ENCODE data around the gene USP9X. TPM values are rescaled to one million over a fixed set of nuclear protein-coding genes. Genes with fewer than 3 reads are reported as not detected.

The USP9X gene
- total and polyA plus RNA-seq, 2 of the 8 experiments (the other 6 are each of a cell fraction or from before 2014, with no cell fraction given) = 79.2 to 300 TPM

DNA sequence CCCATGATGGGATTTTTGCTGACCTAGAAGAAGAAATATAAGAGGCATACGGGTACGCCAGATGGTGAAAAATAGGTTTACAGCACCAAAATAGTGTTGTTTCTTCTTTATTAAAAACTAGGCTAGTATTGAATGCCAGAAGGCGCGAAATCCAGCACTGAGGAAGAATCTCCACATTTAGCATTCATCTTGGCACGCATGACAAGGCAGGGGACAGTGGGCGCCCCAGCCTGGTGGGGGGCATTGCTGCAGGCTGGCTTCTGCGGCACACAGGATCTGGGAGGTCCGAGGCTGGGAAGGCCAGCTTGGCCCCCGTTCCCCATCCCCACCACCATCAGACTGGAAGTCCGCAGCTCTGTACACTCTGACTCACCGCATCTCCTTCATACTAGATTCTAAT is 173.0 kb downstream of the USP9X start:
- H3K4me1 ChIP-seq (replicated peaks in 1 of 4; ENCODE audit: control insufficient read depth in 3 of 4, insufficient read depth in 4 of 4, low read length in 3 of 4) = no peaks in the 10 kb centered on the region; a peak in 2 of 7 replicates
- DNase-seq (ENCODE audit: low read depth in 1 of 2, low spot score in 2 of 2) (no peak), FAIRE-seq (no peak)
- no peak overlapping the region for H4K91ac ChIP-seq (replicated peaks; ENCODE audit: insufficient read length, low read length)
- H3K27ac ChIP-seq (ENCODE audit: low read depth, low read length) = no peak overlapping the region
- no peak overlapping the region for H2BK5ac ChIP-seq (ENCODE audit: low read depth, low read length)
- H3K79me2 ChIP-seq (ENCODE audit: control insufficient read depth in 1 of 2, insufficient read depth in 2 of 2, low read length in 2 of 2) = no peaks in the 10 kb centered on the region
- H2BK20ac ChIP-seq (ENCODE audit: low read length) = no peak overlapping the region
- H3K23me2 ChIP-seq (ENCODE audit: low read depth, low read length) = peaks cover 3% of the 10 kb centered on the region; the same call in 1 of the 2 replicates
- H2BK120ac ChIP-seq (replicated peaks; ENCODE audit: low read depth, low read length) = no peak overlapping the region
- H4K8ac ChIP-seq (ENCODE audit: extremely low read depth, insufficient read depth, low read length) = no peak overlapping the region
- no peak overlapping the region for H4K5ac ChIP-seq (ENCODE audit: insufficient read length, low read depth, low read length)
- no peaks in the 10 kb centered on the region for H4K20me1 ChIP-seq (replicated peaks in 1 of 2; ENCODE audit: control insufficient read depth in 1 of 2, insufficient read depth in 2 of 2, low read length in 2 of 2)
- H2AK5ac ChIP-seq (ENCODE audit: low read depth, low read length) = no peak overlapping the region
- ChIA-PET CTCF (ENCODE audit: partially characterized antibody) (interaction anchor here (0.7 to 1.3 kb wide), 2 partner anchors 9 to 31 kb away, joined by 3 read pairs; no protein-coding TSS in a partner anchor), POLR2A (ENCODE audit: partially characterized antibody) (no interaction called here)
- H2AFZ ChIP-seq (ENCODE audit: low read length) = no peak overlapping the region
- no peaks in the 10 kb centered on the region for H3K79me1 ChIP-seq (ENCODE audit: low read depth, low read length)
- peaks cover 0 to 2% (median under 1%) of the 10 kb centered on the region in 4 experiments; a peak in 1 of 7 replicates for H3K27me3 ChIP-seq (replicated peaks in 1 of 4; ENCODE audit: control insufficient read depth in 3 of 4, extremely low read depth in 1 of 4, insufficient read depth in 3 of 4, low read length in 3 of 4)
- H3K56ac ChIP-seq (replicated peaks; ENCODE audit: insufficient read length, low read depth, low read length) = no peak overlapping the region
- no peak overlapping the region for H3K4me3 ChIP-seq (ENCODE audit: extremely low read depth in 1 of 4, insufficient read depth in 2 of 4, low read depth in 3 of 4, low read length in 4 of 4)
- 91% methylated on average over 6 of the region's 11 CpGs; no CpG with 5 or more reads in 1 of the 2 experiments for WGBS, 2 experiments (ENCODE audit: extremely low coverage in 1 of 2, insufficient coverage in 1 of 2, insufficient read length in 1 of 2, insufficient replicate concordance in 2 of 2, low coverage in 1 of 2, low lambda C conversion rate in 2 of 2, missing lambda C conversion rate in 1 of 2)
- H3K14ac ChIP-seq (ENCODE audit: insufficient read length) = no peak overlapping the region
- no peak overlapping the region for H3K18ac ChIP-seq (ENCODE audit: extremely low read depth, low read length)
- H3K23ac ChIP-seq (ENCODE audit: insufficient read length) = no peak overlapping the region
- no peak overlapping the region for H3K4me2 ChIP-seq (ENCODE audit: insufficient read depth in 1 of 2, low read depth in 2 of 2, low read length in 2 of 2)
- H2BK15ac ChIP-seq (ENCODE audit: low read length) = no peak overlapping the region
- no peaks in the 10 kb centered on the region for H3K36me3 ChIP-seq (ENCODE audit: control insufficient read depth in 2 of 4, insufficient read depth in 4 of 4, low read length in 3 of 4)
- H2BK12ac ChIP-seq (ENCODE audit: low read depth, low read length) = no peak overlapping the region
- no peak overlapping the region for H3K9ac ChIP-seq (replicated peaks in 1 of 4; ENCODE audit: extremely low read depth in 1 of 4, low read depth in 3 of 4, low read length in 3 of 4)
- no peak overlapping the region for H3K4ac ChIP-seq (replicated peaks; ENCODE audit: insufficient read length, low read depth, low read length)
- H3K9me3 ChIP-seq (ENCODE audit: insufficient read depth in 2 of 2, low read depth in 1 of 2, low read length in 1 of 2) = no peaks in the 10 kb centered on the region; a peak in 1 of 4 replicates
- no peak for TF ChIP-seq SP4 (IDR thresholded peaks at IDR 0.05; ENCODE audit: low read length)

Measured in H1 (cell line).